ENCODE results near the gene HMCES.

- TF ChIP-seq CTCF (IDR thresholded peaks at IDR 0.05) (no peak), POLR2A (IDR thresholded peaks at IDR 0.05) (no peak)
These were observed 66.6 kb downstream of the HMCES start for GRCh38 chr3:129345281-129345680.

All from uterus (tissue), 2 donors.